HG03432 (cell line): ENCODE data around the gene TBC1D24.
A peak's percentile ranks its signal among the peaks of the same experiment; 100 is the strongest.

Experiments used
- ATAC-seq: cut with Tn5 transposase; IDR thresholded peaks from one replicate; pipeline ENCODE4 v1.9.1; 2021; ENCODE audit warnings: mild to moderate bottlenecking, moderate library complexity; ENCODE audit not compliant: unreplicated experiment

TBC1D24 gene

GRCh38 chr16:2449118-2449517, 25.8 kb upstream of the TBC1D24 start:
- ATAC-seq: no peak

GRCh38 chr16:2450535-2450934, 24.4 kb upstream of the TBC1D24 start:
- no peak for ATAC-seq

- ATAC-seq: no peak
Observed at GRCh38 chr16:2450975-2451381, 23.9 kb upstream of the TBC1D24 start.

DNA sequence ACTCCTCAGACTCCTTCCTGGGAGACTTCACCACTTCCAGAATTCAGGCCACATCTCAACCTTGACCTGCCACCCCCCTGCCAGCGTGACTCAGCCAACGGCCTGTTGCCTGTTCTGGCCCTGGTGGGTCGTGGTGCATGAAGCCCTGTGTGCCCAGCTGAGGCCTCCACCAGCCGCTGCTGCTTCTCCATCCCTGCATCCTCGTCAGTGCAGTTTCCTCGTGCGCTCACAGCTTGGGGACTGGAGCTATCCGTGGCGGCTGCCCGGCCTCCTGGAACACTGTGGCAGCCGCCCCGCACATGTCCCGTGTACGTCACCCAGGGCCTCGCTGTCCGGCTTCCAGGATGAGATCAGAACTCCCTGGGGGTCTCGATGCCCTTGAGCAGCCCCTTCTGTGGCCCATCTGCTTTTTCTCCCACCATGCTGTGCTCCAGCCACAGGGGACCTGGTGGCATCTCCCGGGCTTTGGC, 23.0 kb upstream of the TBC1D24 start:
- no peak for ATAC-seq

DNA sequence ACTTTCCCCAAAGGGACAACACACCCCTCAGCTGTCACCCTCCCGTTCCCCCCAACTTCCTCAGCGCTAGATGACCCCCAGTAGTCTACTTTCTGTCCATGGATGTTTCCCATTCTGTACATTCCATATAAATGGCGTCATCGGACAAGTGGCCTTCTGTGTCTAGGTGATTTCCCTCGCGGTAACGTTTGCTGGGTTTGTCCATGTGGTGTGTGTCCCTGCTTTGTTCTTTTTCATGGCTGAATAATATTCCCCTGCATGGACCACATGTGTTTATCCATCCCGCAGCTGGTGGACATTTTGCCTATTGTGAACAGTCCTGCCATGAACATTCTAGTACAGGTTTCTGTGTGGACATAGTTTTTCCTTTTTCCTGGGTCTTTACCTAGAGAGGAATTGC, 22.3 kb upstream of the TBC1D24 start:
- no peak for ATAC-seq

GRCh38 chr16:2455081-2455845, 19.7 kb upstream of the TBC1D24 start:
- ATAC-seq: no peak

- no peak for ATAC-seq
Observed at GRCh38 chr16:2456551-2457153, 18.3 kb upstream of the TBC1D24 start.

GRCh38 chr16:2457267-2457666, 17.7 kb upstream of the TBC1D24 start:
- ATAC-seq: no peak

GRCh38 chr16:2457946-2458345, 17.0 kb upstream of the TBC1D24 start:
- no peak for ATAC-seq

- ATAC-seq: peak; percentile 2
Observed at GRCh38 chr16:2458887-2459646, 15.9 kb upstream of the TBC1D24 start.

DNA sequence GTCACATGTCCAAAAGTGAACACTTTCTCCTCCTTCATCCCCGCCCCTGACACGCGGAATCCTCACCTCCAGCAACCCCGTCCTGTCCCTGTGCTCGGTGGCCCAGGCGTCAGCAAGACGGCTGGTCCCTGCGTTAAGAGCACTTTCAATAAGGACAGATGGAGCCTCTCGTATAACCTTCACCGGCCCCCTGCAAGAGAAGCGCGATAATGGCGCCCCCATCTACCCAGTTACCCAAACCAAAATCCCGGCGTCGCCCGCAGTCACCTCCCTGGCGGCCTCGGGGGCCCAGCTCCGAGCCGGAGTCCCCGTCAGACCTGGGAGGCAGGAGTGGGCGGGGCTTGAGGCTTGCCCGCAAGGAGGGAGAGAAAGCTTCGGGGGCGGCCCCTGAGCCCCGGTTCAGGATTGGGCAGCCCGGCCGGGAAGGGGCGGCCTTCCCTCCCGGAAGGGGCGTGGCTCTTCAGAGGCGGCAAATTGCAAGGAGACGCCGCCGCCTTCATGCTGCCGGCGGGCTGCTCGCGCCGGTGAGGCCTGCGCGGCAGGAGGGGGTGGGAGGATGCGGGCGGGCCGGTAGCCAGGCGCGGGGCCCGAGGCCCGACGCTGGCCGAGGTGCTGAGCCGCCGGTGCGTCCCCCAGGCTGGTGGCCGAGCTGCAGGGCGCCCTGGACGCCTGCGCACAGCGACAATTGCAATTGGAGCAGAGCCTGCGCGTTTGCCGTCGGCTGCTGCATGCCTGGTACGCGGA, 15.1 kb upstream of the TBC1D24 start, which contains the start of gene TEDC2:
TSS of gene TEDC2 (plus strand) at position 463 of the 744 bp plus-strand sequence. CDS start at position 499, 36 bp downstream.
- peak; percentile 83 for ATAC-seq

DNA sequence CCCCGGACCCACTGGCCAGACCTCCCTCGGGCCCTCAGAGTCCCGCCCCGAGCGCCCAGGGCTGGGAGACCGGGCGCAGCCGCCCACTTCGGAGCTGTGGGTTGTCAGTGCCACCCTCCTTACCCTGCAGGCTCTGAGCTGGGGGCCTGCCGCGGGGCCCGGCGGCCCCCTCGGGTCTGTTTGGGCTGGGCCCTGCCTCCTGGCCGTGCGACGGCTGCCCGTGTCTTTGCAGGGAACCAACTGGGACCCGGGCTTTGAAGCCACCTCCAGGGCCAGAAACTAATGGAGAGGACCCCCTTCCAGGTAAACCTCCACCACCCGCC, 14.6 kb upstream of the TBC1D24 start:
- ATAC-seq: peak; percentile 14

DNA sequence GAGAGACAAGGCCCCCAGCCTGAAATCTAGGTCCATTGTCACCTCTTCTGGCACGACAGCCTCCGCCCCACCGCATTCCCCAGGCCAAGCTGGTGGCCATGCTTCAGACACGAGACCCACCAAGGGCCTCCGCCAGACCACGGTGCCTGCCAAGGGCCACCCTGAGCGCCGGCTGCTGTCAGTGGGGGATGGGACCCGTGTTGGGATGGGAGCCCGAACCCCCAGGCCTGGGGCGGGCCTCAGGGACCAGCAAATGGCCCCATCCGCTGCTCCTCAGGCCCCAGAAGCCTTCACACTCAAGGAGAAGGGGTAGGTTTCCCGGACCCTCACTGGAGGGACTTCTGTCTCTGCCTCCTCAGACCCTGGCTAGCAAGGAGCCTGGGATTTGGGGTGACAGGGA, 14.0 kb upstream of the TBC1D24 start:
- no peak for ATAC-seq

DNA sequence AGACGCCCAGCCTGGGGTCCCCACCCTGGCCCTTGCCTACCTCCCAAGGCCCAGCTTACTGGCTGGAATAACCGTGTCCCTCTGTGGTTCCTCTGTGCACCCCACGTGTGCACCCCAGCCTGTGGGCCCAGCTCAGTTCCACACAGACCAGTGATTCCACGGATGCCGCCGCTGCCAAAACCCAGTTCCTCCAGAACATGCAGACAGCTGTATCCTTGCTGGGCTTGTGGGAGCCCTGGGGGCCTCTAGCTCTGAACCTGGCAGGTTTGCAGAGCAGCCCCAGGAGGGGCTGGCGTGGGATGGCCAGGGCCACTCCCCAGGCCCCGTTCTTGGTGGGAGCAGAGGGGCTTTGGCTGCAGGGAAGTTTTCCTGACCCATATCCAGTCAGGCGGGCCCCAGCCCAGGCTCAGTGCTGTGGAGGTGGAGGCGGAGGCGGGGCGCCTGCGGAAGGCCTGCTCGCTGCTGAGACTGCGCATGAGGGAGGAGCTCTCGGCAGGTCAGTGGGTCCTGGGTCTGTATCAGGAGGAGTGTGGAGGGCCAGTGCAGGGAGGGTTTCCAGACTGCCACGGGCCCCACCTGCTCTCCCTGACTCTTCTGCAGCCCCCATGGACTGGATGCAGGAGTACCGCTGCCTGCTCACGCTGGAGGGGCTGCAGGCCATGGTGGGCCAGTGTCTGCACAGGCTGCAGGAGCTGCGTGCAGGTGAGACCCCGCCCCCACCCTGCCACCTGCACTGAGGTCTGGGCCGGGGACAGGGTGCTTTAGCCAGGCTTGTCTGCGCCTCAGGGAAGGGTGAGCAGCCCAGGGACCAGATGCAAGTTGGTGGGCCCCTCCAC, 12.7 kb upstream of the TBC1D24 start:
- no peak for ATAC-seq

GRCh38 chr16:2464333-2464732, 10.6 kb upstream of the TBC1D24 start:
- no peak for ATAC-seq

- no peak for ATAC-seq
Observed at GRCh38 chr16:2465653-2466415, 9.1 kb upstream of the TBC1D24 start.

DNA sequence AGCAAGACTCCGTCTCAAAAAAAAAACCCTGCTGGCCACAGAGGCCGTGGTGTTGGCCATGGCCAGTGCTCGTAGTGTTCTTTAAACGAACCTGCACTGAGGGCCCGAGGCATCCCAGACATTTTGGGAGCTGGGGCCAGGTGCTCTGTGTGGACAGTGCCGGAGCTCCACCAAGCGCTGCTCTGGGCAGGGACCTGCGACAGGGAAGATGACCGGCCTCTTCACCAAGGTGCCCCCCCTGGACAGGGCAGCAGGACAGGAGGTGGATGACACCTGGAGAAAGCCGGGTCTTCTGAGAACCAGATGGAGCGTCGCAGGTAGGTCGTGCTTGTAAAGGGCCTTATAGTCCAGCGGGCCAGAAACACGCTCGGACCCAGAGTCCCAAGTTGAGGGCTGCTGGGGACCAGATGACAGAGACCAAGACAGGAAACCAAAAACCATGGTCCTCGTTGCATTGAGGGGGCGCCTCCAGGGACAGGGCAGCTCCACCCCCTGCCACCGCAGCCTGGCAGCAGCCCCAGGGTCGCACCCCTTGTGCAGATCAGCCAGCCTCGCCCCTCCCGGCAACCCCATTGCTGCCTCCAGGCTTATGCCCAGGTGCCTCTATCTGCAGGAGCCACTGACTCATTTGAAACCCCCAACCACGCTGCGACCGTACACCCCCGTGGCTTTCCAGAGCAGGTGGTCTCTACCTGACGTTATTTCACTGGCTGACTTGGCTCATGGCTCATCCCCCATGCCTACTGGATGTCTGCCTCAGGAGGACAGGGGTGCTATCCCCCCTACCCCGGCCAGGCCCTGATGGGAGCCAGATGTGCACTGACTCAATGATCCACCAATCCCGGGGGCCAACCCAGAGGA, 8.0 kb upstream of the TBC1D24 start:
- no peak for ATAC-seq

- ATAC-seq: no peak
Observed at GRCh38 chr16:2467528-2468232, 7.2 kb upstream of the TBC1D24 start.
